GDM1 (cell line): ENCODE measurements around the gene ADAMTS17.

ENCODE experiments used
- DNase-seq: peaks from one replicate; lab custom pipeline; 2025; lab: John Stamatoyannopoulos, UW

ADAMTS17 gene

GRCh38 chr15:100134586-100134985, 207.2 kb downstream of the ADAMTS17 start:
- no peak for DNase-seq

- DNase-seq = no peak
These were observed 207.6 kb downstream of the ADAMTS17 start for GRCh38 chr15:100134089-100134583.

GRCh38 chr15:100133001-100133400, 208.8 kb downstream of the ADAMTS17 start:
- no peak for DNase-seq

GRCh38 chr15:100132309-100132708, 209.5 kb downstream of the ADAMTS17 start:
- DNase-seq = no peak

- peak; percentile 11 for DNase-seq
These were observed 210.2 kb downstream of the ADAMTS17 start for GRCh38 chr15:100131321-100132224.

- DNase-seq = no peak
These were observed 212.1 kb downstream of the ADAMTS17 start for GRCh38 chr15:100129677-100130076.

GRCh38 chr15:100125401-100126191, 216.2 kb downstream of the ADAMTS17 start:
- no peak for DNase-seq

GRCh38 chr15:100124936-100125335, 216.8 kb downstream of the ADAMTS17 start:
- DNase-seq = no peak

GRCh38 chr15:100124361-100124760, 217.4 kb downstream of the ADAMTS17 start:
- DNase-seq = no peak

GRCh38 chr15:100123611-100124010, 218.2 kb downstream of the ADAMTS17 start:
- no peak for DNase-seq

GRCh38 chr15:100121285-100121684, 220.5 kb downstream of the ADAMTS17 start:
- DNase-seq = no peak

- DNase-seq = no peak
These were observed 221.7 kb downstream of the ADAMTS17 start for GRCh38 chr15:100120111-100120510.

- DNase-seq = no peak
These were observed 223.2 kb downstream of the ADAMTS17 start for GRCh38 chr15:100118546-100118945.

GRCh38 chr15:100116416-100117190, 225.2 kb downstream of the ADAMTS17 start:
- no peak for DNase-seq

- no peak for DNase-seq
These were observed 226.1 kb downstream of the ADAMTS17 start for GRCh38 chr15:100115711-100116090.

- no peak for DNase-seq
These were observed 226.6 kb downstream of the ADAMTS17 start for GRCh38 chr15:100115066-100115710.

GRCh38 chr15:100114571-100114970, 227.2 kb downstream of the ADAMTS17 start:
- DNase-seq = no peak

- no peak for DNase-seq
These were observed 227.7 kb downstream of the ADAMTS17 start for GRCh38 chr15:100114100-100114499.

GRCh38 chr15:100113351-100114080, 228.3 kb downstream of the ADAMTS17 start:
- no peak for DNase-seq

- no peak for DNase-seq
These were observed 229.0 kb downstream of the ADAMTS17 start for GRCh38 chr15:100112636-100113305.
